ENCODE measurements around the gene NGFR.

Gene NGFR

DNA sequence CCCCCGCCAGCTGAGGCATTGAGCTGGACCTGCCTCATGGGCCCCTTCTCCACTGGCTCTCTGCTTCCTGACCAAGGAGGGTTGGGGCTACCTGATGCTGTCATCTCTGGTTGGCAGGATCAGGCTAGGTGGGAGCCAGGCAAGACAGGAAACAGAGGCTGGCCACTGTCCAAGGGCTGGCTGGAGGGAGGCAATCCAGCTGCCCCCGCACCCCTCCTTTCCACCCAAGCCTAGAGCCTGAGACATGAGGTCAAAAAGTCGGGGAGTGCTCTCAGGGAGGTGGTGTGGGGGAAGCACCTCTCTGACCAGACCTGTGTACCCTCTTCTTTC is 14.5 kb downstream of the NGFR start:
- Histone ChIP-seq H3K79me2 (ENCODE audit: control insufficient read depth, insufficient read depth, low read length, unreplicated experiment) (no peaks in the 10 kb centered on the region), H3K4me3 (ENCODE audit: low read depth, low read length) (no peak overlapping the region), H2AFZ (ENCODE audit: low read length, unreplicated experiment) (no peak overlapping the region), H3K27me3 (ENCODE audit: insufficient read depth, low read length) (peaks cover 17% of the 10 kb centered on the region), H3K36me3 (ENCODE audit: insufficient read depth, low read length) (no peaks in the 10 kb centered on the region), H3K4me1 (ENCODE audit: control insufficient read depth, insufficient read depth, low read length, unreplicated experiment) (peaks cover 2% of the 10 kb centered on the region), H3K27ac (ENCODE audit: low read depth, low read length) (no peak overlapping the region)

DNA sequence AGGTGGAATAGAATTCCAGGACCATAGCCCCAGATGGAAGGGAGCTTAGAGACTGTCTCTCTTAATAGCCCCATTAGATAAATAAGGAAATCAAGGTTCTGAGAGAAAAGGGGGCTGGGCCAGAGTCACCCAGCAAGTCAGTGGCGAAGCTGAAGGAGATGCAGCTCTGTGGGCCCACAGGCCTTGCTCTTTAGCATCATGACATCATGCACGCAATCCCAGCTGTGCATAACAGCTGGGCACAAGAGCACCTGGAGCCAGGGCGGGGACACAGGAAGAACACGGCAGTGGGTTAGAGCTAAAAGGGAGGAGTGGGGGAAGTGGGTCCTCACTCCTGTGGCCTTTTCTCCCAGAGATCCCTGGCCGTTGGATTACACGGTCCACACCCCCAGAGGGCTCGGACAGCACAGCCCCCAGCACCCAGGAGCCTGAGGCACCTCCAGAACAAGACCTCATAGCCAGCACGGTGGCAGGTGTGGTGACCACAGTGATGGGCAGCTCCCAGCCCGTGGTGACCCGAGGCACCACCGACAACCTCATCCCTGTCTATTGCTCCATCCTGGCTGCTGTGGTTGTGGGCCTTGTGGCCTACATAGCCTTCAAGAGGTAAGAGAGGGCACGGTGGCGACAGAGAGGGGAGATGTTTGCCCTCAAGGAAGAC is 15.1 kb downstream of the NGFR start:
- H3K4me1 ChIP-seq (ENCODE audit: control insufficient read depth, insufficient read depth, low read length, unreplicated experiment): peaks cover 8% of the 10 kb centered on the region
- H3K27me3 ChIP-seq (ENCODE audit: insufficient read depth, low read length): peaks cover 14% of the 10 kb centered on the region

DNA sequence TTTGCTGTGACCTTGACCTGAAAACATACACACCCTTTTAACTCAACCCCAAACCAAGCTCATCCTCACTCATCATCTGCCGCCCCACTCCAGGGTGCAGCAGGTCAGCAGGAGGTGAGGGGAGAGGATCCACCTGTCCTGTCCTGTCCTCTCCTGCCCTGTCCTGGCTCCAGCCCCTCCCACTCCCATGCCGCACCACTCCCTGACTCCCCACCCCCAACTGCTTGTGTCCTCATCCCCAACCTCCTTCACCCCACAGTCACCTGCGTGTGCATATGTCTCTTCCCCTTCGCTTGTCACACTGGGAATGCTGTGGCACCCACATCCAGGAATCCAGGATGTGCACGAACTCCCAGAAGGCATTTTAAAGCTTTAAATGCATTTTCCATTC is 15.6 kb downstream of the NGFR start:
- peaks cover 14% of the 10 kb centered on the region for H3K4me1 ChIP-seq (ENCODE audit: control insufficient read depth, insufficient read depth, low read length, unreplicated experiment)
- H3K27me3 ChIP-seq (ENCODE audit: insufficient read depth, low read length): peaks cover 8% of the 10 kb centered on the region; the same call in 1 of the 2 replicates
- no peak overlapping the region for H3K4me3 ChIP-seq (ENCODE audit: low read depth, low read length)
- H3K79me2 ChIP-seq (ENCODE audit: control insufficient read depth, insufficient read depth, low read length, unreplicated experiment): no peaks in the 10 kb centered on the region
- no peaks in the 10 kb centered on the region for H3K36me3 ChIP-seq (ENCODE audit: insufficient read depth, low read length)
- H2AFZ ChIP-seq (ENCODE audit: low read length, unreplicated experiment): no peak overlapping the region
- no peak overlapping the region for H3K27ac ChIP-seq (ENCODE audit: low read depth, low read length)

More for the DNA sequence above, 15.1 kb downstream of the NGFR start:
- Histone ChIP-seq H3K27ac (ENCODE audit: low read depth, low read length) (no peak overlapping the region), H2AFZ (ENCODE audit: low read length, unreplicated experiment) (no peak overlapping the region), H3K4me3 (ENCODE audit: low read depth, low read length) (no peak overlapping the region), H3K79me2 (ENCODE audit: control insufficient read depth, insufficient read depth, low read length, unreplicated experiment) (no peaks in the 10 kb centered on the region), H3K36me3 (ENCODE audit: insufficient read depth, low read length) (no peaks in the 10 kb centered on the region)

DNA sequence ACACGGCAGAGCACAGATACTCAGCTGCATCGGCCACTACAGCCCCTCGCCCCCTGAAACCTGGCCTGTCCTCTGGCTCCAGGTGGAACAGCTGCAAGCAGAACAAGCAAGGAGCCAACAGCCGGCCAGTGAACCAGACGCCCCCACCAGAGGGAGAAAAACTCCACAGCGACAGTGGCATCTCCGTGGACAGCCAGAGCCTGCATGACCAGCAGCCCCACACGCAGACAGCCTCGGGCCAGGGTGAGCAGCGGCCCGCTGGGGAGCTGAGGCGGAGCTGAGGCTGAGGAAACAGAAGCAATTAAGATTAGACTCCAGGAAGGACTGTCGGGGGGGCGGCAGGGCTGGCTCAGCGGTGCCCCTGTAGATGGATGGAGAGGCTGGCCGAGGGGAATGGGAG is 16.7 kb downstream of the NGFR start:
- Histone ChIP-seq H3K4me1 (ENCODE audit: control insufficient read depth, insufficient read depth, low read length, unreplicated experiment) (peaks cover 19% of the 10 kb centered on the region), H3K27ac (ENCODE audit: low read depth, low read length) (no peak overlapping the region), H3K4me3 (ENCODE audit: low read depth, low read length) (no peak overlapping the region), H3K79me2 (ENCODE audit: control insufficient read depth, insufficient read depth, low read length, unreplicated experiment) (no peaks in the 10 kb centered on the region), H3K36me3 (ENCODE audit: insufficient read depth, low read length) (no peaks in the 10 kb centered on the region), H3K27me3 (ENCODE audit: insufficient read depth, low read length) (peaks cover 6% of the 10 kb centered on the region; the same call in 1 of the 2 replicates), H2AFZ (ENCODE audit: low read length, unreplicated experiment) (no peak overlapping the region)

DNA sequence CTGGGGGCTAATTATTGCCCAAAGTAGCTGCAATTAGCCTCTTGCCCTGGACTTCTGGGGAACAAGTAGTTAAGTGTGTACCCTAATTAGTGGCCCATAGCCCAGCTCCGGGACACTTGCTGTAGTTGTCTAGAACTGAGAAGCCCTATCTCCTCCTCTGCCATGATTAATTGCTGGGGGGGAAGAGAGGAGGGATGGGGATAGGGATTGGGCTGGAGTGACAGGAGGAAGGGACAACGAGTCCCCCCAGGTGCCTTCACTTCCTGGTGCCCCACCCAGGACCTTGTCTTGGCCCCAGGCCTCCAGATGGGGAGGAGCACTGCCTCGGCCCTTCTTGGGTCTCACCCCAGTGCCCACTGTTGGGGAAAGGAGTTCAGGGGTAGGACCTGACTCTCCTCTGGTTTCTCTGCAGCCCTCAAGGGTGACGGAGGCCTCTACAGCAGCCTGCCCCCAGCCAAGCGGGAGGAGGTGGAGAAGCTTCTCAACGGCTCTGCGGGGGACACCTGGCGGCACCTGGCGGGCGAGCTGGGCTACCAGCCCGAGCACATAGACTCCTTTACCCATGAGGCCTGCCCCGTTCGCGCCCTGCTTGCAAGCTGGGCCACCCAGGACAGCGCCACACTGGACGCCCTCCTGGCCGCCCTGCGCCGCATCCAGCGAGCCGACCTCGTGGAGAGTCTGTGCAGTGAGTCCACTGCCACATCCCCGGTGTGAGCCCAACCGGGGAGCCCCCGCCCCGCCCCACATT is 17.4 kb downstream of the NGFR start:
- H3K27ac ChIP-seq (ENCODE audit: low read depth, low read length): no peak overlapping the region
- no peaks in the 10 kb centered on the region for H3K36me3 ChIP-seq (ENCODE audit: insufficient read depth, low read length)
- no peak overlapping the region for H3K4me3 ChIP-seq (ENCODE audit: low read depth, low read length)
- H3K27me3 ChIP-seq (ENCODE audit: insufficient read depth, low read length): no peaks in the 10 kb centered on the region
- peaks cover 19% of the 10 kb centered on the region for H3K4me1 ChIP-seq (ENCODE audit: control insufficient read depth, insufficient read depth, low read length, unreplicated experiment)
- no peaks in the 10 kb centered on the region for H3K79me2 ChIP-seq (ENCODE audit: control insufficient read depth, insufficient read depth, low read length, unreplicated experiment)
- H2AFZ ChIP-seq (ENCODE audit: low read length, unreplicated experiment): no peak overlapping the region

DNA sequence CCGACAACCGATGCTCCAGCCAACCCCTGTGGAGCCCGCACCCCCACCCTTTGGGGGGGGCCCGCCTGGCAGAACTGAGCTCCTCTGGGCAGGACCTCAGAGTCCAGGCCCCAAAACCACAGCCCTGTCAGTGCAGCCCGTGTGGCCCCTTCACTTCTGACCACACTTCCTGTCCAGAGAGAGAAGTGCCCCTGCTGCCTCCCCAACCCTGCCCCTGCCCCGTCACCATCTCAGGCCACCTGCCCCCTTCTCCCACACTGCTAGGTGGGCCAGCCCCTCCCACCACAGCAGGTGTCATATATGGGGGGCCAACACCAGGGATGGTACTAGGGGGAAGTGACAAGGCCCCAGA is 17.9 kb downstream of the NGFR start:
- no peaks in the 10 kb centered on the region for H3K79me2 ChIP-seq (ENCODE audit: control insufficient read depth, insufficient read depth, low read length, unreplicated experiment)
- H3K4me3 ChIP-seq (ENCODE audit: low read depth, low read length): no peak overlapping the region
- H3K36me3 ChIP-seq (ENCODE audit: insufficient read depth, low read length): no peaks in the 10 kb centered on the region
- H3K27ac ChIP-seq (ENCODE audit: low read depth, low read length): no peak overlapping the region
- H2AFZ ChIP-seq (ENCODE audit: low read length, unreplicated experiment): no peak overlapping the region
- H3K4me1 ChIP-seq (ENCODE audit: control insufficient read depth, insufficient read depth, low read length, unreplicated experiment): peaks cover 19% of the 10 kb centered on the region
- H3K27me3 ChIP-seq (ENCODE audit: insufficient read depth, low read length): no peaks in the 10 kb centered on the region

DNA sequence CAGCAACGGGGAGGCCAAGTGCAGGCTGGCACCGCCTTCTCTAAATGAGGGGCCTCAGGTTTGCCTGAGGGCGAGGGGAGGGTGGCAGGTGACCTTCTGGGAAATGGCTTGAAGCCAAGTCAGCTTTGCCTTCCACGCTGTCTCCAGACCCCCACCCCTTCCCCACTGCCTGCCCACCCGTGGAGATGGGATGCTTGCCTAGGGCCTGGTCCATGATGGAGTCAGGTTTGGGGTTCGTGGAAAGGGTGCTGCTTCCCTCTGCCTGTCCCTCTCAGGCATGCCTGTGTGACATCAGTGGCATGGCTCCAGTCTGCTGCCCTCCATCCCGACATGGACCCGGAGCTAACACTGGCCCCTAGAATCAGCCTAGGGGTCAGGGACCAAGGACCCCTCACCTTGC is 18.5 kb downstream of the NGFR start:
- peaks cover 19% of the 10 kb centered on the region for H3K4me1 ChIP-seq (ENCODE audit: control insufficient read depth, insufficient read depth, low read length, unreplicated experiment)

DNA sequence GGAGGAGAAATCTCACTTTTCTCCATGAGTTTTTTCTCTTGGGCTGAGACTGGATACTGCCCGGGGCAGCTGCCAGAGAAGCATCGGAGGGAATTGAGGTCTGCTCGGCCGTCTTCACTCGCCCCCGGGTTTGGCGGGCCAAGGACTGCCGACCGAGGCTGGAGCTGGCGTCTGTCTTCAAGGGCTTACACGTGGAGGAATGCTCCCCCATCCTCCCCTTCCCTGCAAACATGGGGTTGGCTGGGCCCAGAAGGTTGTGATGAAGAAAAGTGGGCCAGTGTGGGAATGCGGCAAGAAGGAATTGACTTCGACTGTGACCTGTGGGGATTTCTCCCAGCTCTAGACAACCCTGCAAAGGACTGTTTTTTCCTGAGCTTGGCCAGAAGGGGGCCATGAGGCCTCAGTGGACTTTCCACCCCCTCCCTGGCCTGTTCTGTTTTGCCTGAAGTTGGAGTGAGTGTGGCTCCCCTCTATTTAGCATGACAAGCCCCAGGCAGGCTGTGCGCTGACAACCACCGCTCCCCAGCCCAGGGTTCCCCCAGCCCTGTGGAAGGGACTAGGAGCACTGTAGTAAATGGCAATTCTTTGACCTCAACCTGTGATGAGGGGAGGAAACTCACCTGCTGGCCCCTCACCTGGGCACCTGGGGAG is 19.1 kb downstream of the NGFR start:
- H3K27ac ChIP-seq (ENCODE audit: low read depth, low read length): no peak overlapping the region
- no peaks in the 10 kb centered on the region for H3K27me3 ChIP-seq (ENCODE audit: insufficient read depth, low read length)
- peaks cover 19% of the 10 kb centered on the region for H3K4me1 ChIP-seq (ENCODE audit: control insufficient read depth, insufficient read depth, low read length, unreplicated experiment)
- H2AFZ ChIP-seq (ENCODE audit: low read length, unreplicated experiment): no peak overlapping the region
- no peaks in the 10 kb centered on the region for H3K79me2 ChIP-seq (ENCODE audit: control insufficient read depth, insufficient read depth, low read length, unreplicated experiment)
- no peaks in the 10 kb centered on the region for H3K36me3 ChIP-seq (ENCODE audit: insufficient read depth, low read length)
- H3K4me3 ChIP-seq (ENCODE audit: low read depth, low read length): no peak overlapping the region

More for the DNA sequence above, 18.5 kb downstream of the NGFR start:
- Histone ChIP-seq H3K36me3 (ENCODE audit: insufficient read depth, low read length) (no peaks in the 10 kb centered on the region), H3K27ac (ENCODE audit: low read depth, low read length) (no peak overlapping the region), H2AFZ (ENCODE audit: low read length, unreplicated experiment) (no peak overlapping the region), H3K27me3 (ENCODE audit: insufficient read depth, low read length) (no peaks in the 10 kb centered on the region), H3K79me2 (ENCODE audit: control insufficient read depth, insufficient read depth, low read length, unreplicated experiment) (no peaks in the 10 kb centered on the region), H3K4me3 (ENCODE audit: low read depth, low read length) (no peak overlapping the region)

DNA sequence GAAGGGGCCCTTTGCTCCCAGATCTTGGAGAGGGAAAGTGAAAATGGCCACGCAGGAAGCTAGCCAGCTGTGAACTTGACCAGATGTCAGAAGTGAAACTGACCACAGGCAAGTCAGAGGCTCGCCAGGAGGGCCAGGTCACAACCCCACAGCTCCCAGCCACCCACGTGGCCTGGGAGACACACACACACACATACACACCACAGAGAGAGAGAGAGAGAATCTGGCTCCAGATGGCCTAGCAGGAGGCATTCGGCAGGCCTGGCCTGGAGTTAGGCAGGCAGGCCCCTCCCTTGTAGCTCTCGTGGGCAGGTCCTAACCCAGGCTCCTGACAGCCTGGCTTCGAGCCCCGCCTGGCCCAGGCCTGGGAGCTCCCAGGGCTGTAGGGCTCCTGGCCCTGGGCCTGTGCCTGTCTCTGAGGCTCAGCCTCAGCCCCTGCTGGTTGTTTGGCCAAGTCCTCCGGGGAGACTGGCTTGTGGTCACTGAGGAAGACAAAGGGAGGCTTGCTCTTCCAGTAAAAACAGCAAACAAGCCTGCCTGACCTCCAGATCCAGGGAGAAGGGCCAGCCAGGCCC is 20.2 kb downstream of the NGFR start:
- Histone ChIP-seq H3K4me3 (ENCODE audit: low read depth, low read length) (peak overlapping the region; percentile 57), H3K4me1 (ENCODE audit: control insufficient read depth, insufficient read depth, low read length, unreplicated experiment) (peaks cover 19% of the 10 kb centered on the region), H3K79me2 (ENCODE audit: control insufficient read depth, insufficient read depth, low read length, unreplicated experiment) (no peaks in the 10 kb centered on the region), H3K27me3 (ENCODE audit: insufficient read depth, low read length) (peaks cover 3% of the 10 kb centered on the region; the same call in 1 of the 2 replicates), H2AFZ (ENCODE audit: low read length, unreplicated experiment) (peak overlapping the region; percentile 82), H3K27ac (ENCODE audit: low read depth, low read length) (peak overlapping the region; percentile 72), H3K36me3 (ENCODE audit: insufficient read depth, low read length) (no peaks in the 10 kb centered on the region)

DNA sequence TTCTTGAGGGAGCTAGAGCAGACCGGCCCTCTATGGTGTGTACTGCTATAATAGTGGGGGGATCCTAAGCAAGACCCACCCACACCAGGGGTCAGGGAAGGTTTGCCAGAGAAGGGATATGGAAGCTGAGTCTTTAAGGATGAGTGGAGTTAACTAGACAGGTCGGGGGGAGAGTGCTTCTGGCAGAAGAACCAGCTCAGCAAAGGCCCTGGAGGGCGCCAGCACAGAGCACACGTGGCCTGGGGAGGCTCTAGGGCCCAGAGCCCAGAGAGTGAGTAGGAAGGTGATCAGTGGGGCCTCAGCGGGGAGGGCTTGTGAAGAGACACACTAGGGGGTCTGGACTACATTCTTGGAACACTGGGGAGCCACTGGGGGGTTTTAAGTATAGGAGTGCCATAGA is 21.1 kb downstream of the NGFR start:
- H3K79me2 ChIP-seq (ENCODE audit: control insufficient read depth, insufficient read depth, low read length, unreplicated experiment): no peaks in the 10 kb centered on the region
- no peak overlapping the region for H3K27ac ChIP-seq (ENCODE audit: low read depth, low read length)
- no peaks in the 10 kb centered on the region for H3K36me3 ChIP-seq (ENCODE audit: insufficient read depth, low read length)
- no peak overlapping the region for H2AFZ ChIP-seq (ENCODE audit: low read length, unreplicated experiment)
- H3K4me1 ChIP-seq (ENCODE audit: control insufficient read depth, insufficient read depth, low read length, unreplicated experiment): peaks cover 19% of the 10 kb centered on the region
- no peak overlapping the region for H3K4me3 ChIP-seq (ENCODE audit: low read depth, low read length)
- H3K27me3 ChIP-seq (ENCODE audit: insufficient read depth, low read length): peaks cover 4% of the 10 kb centered on the region; the same call in 1 of the 2 replicates
